ENCODE results near the gene CDC25B. TPM values are rescaled to one million over a fixed set of nuclear protein-coding genes. Genes with fewer than 3 reads are reported as not detected.
A peak's percentile ranks its signal among the peaks of the same experiment; 100 is the strongest.
"Not testable (repeated sequence)": the region's sequence is repeated elsewhere in the genome, so short reads cannot be mapped to it uniquely, and the experiment has no call there.

The CDC25B gene
- polyA plus RNA-seq, 12 donors = 46.2 to 105 (median 85.4) TPM; not detected in 1

GRCh38 chr20:3783511-3784195 is 12.5 kb upstream of the CDC25B start:
- no peak for DNase-seq

DNA sequence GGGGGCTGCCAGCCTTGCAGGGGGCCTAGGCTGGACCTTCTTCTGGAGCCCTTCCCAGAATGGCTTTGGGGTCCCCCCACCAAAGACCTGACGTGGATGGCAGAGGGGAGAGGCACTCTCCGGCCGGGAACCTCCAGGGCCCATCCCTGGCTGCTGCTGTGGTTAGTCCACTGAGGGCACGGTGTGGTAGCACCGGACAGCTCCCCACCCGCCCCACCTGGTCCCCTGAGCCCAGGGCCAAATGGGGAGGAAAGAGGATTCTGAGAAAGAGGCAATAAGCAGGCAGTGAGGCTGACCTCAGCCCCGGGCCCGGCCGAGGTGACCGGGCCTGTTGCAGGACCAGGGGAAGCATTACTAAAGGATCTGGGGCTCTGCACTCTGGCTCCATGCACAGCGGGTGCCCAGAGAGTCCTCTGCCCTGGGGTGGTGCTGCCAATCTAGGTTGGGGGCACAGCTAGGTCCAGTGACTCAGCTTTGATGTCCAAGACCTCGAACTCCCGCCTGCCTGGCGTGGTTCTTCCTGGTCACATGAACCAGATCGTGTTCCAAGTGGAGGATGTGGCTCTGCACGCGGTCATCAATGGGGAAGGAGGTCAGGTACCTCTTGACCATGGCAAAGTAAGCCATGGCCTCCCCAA is 11.8 kb upstream of the CDC25B start:
- DNase-seq = no peak

- DNase-seq = no peak
Measured at GRCh38 chr20:3784863-3785239, 11.3 kb upstream of the CDC25B start.

DNA sequence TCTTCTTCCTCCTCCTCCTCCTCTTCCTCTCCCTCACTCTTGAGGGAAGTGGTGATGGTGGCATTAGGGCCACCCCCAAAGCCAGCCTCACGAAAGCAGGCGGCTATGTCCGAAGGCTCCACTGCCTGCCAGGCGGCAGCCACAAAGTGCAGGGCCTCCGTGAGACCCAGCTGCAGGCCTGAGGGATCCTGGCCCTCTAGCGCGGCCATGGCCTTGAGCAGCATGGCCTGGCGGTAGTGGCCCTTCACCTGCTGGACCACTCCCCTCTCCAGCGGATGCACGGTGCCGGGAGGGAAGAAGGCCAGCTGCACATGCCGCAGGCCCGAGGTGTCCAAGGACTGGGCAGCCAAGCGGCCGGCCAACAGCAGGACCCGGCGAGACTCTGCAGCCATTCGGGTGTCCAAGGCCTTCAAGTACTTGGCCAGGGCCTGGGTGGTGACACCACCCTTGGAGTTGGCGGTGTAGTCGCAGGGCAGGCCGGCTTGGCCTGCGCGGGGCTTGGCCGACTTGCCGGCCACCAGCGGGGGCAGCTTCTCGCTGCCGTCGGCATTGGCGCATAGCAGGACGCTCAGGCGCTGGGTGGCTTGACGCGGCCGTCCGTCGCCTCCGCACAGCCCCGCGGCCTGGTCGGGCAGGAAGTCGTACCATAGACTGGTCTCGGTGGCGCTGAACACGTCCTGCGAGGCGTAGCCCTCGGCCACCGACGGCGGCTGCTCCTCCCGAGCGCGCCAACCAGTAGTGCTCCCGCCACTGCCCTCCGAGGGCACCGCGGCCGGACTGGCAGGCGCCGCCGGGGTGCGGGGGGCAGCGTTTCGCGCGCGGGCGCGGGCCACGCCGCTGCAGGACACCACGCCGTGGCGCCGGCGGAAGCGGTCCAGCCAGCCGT is 10.6 kb upstream of the CDC25B start:
- no peak for DNase-seq

GRCh38 chr20:3786126-3786484 is 10.0 kb upstream of the CDC25B start:
- DNase-seq = no peak

DNA sequence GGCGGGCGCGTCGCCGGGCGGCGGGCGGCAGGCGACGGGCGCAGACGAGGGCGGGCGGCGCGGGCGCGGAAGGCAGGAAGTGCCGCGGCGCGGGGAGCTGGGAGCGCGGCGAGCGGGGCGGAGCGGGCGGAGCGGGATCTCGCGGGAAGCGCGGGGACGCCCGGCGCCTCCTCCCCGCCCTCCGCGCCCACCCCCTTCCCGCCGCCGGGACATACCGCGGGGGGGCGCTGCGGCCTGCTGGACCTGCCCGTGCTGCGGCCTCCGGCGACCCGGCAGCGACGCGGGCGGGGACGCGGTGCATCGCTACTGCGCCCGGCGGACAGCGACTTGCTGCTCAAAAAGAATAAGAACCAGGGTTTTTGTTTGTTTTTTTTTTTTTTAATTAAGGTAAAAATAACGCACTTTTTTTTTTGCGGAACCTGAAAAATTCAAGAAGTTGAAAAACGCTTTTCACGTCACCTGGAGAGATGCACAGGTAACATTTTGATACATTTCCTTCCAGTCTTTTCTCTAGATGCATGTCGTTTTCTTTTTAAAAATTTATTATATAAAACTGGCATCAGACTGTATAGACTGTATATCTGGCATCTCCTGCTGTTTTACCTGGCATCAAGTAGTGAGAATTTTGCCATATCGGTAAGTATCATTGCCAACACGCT is 9.3 kb upstream of the CDC25B start, which contains the start of gene CENPB:
CENPB (minus strand) TSS at position 76 of the 659 bp plus-strand sequence. CDS start 257 bp downstream, outside the sequence.
- DNase-seq = peak; percentile 88

DNA sequence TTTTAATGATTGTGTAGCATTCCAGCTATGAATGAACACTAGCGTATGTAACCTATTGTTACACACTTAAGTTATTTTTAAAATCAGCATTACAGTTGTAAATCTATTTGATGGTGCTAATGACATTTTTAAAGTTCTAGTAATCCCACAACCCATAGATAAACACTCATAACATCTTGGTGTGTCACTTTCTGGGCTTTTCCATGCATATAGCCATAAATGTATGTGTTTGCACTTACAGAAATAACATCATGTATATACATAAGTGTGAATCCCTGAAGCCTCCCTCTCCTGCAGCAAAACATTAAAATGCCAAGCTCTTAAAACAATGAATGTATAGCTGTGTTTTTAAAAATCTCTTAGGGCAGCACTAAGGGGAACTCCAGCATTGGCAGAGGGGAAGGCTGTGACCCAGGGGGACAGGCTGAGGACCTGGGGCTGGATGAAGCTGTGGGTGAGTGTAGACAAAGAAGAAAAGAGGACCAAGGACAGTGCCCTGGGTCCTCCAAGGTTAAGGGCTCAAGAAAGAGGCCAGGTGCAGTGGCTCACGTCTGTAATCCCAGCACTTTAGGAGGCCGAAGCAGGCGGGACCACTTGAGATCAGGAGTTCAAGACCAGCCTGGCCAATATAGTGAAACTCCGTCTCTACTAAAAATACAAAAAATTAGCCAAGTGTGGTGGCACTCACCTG is 8.6 kb upstream of the CDC25B start:
- no peak for DNase-seq

- no peak for DNase-seq
Measured at GRCh38 chr20:3788685-3789155, 7.4 kb upstream of the CDC25B start.

- not testable (repeated sequence) for DNase-seq
Measured at GRCh38 chr20:3789201-3789600, 6.9 kb upstream of the CDC25B start.

DNA sequence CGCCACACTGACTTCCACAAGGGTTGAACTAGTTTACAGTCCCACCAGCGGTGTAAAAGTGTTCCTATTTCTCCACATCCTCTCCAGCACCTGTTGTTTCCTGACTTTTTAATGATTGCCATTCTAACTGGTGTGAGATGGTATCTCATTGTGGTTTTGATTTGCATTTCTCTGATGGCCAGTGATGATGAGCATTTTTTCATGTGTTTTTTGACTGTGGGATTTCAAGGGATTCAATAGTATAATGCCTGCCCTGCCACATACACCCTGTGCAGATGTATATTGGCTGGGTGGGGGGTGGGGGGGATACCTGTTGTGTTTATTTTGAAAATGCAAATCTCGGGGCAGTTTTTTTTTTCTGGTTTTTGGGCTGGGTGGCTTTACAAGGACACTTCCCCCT is 1.9 kb upstream of the CDC25B start:
- DNase-seq = not testable (repeated sequence)

DNA sequence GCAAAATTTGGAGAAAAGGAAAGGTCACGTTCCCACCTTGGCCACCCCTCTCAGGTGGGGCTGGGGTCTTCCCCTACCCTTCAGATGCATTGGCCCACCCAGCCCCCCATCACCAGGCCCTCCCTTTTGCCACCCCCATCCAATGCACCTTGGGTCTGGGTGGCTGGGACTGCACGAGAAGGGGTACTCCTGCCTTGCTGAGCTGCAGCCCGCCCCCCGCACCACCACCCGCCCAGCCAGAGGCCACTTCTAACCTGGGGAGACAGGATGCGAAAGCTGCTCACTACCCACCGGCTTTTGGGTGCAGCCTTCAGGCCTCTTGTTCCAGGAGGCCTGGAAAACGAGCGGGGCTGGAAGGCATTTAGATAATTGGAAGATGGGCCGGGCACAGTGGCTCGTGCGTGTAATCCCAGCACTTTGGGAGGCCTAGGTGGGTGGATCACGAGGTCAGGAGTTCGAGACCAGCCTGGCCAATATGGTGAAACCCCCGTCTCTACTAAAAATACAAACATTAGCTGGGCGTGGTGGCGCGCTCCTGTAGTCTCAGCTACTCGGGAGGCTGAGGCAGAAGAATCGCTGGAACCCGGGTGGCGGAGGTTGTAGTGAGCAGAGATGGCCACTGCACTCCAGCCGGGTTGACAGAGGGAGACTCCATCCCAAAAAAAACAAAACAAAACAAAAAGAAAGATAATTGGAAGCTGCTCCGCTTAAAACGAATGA is 1.2 kb upstream of the CDC25B start:
- DNase-seq = no peak

DNA sequence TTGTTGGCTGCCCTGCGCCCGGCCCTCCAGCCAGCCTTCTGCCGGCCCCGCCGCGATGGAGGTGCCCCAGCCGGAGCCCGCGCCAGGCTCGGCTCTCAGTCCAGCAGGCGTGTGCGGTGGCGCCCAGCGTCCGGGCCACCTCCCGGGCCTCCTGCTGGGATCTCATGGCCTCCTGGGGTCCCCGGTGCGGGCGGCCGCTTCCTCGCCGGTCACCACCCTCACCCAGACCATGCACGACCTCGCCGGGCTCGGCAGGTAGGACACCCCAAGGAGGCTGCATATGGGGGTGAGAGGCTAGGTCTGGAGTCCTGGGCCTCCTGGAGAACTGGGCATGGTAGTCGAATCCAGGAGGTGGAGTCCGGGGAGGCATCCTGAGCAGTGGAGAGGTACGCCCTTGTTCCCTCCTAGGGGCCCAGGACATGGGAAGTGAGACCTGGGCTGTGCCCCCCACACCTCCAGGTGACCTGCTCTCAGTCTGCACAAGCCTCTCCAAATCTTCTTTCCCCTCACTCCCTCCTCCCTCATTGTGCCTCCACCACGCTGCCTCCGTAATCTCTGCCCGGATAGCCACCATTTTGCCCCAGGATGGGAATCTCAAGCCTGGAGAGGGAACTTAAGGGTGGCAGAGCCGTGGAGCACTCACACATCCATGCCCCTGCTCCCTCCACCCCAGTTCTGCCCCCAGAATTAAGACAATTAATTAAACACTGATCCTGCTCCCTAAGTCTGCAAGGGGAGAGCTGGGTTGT is 541 bp downstream of the CDC25B start:
- DNase-seq = no peak

DNA sequence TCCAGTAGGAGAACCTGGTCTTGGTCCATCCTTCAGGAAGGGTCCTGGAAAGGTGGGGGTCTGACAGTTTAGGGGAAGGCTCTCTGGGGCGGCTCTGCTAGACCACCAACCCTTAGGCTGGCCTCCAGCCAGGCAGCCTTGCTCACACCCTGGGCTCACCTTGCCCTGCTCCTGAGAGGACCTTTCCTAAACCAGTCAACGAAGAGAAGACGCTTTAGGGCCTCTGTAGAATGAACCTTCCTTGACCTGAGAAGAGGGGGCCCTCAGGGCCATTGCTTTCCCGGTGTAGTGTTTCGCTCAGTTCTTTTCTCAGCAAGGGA is 1.1 kb downstream of the CDC25B start:
- no peak for DNase-seq

- DNase-seq = no peak
Measured at GRCh38 chr20:3797592-3798372, 1.7 kb downstream of the CDC25B start.

GRCh38 chr20:3798373-3798768 is 2.3 kb downstream of the CDC25B start:
- DNase-seq = no peak

DNA sequence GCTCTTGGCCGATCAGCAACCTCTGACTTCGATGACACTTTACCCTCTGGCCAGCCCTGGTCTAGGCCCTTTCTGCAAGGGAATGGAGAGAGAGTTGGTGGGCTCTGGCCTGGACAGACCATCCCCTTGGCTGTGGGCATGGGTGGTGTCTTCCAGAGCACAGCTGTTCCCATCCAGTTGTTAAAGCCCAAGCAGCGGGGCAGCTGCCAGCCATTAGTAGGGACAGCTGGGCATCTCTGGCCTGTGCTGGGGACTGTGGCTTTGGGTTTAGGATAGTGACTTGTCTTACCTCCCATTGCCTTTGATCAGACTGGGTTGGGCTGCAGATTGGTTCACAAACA is 2.8 kb downstream of the CDC25B start:
- no peak for DNase-seq

DNA sequence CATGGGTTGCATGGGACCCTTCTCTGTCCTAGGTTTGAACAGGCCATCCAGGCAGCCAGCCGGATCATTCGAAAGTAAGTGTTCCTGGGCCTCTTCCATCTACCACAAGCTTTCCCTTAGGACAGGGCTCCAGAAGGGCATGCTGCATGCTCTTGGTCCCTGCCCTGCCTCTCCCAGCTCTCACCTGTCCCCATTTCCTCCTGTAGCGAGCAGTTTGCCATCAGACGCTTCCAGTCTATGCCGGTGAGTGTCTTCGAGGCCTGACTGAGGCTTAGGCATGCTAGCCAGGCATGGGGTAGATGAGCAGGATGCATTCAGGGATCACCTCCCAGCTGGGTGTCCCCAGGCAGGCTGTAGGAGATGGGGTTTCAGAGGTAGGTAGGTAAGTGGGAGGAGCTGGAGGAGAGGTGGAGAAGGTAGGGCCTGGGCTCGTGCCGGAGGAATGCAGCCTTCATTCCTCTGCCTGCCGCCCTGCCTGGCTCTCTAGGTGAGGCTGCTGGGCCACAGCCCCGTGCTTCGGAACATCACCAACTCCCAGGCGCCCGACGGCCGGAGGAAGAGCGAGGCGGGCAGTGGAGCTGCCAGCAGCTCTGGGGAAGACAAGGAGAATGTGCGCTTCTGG is 4.3 kb downstream of the CDC25B start:
- DNase-seq = no peak

- DNase-seq = no peak
Measured at GRCh38 chr20:3800878-3801260, 4.8 kb downstream of the CDC25B start.

DNA sequence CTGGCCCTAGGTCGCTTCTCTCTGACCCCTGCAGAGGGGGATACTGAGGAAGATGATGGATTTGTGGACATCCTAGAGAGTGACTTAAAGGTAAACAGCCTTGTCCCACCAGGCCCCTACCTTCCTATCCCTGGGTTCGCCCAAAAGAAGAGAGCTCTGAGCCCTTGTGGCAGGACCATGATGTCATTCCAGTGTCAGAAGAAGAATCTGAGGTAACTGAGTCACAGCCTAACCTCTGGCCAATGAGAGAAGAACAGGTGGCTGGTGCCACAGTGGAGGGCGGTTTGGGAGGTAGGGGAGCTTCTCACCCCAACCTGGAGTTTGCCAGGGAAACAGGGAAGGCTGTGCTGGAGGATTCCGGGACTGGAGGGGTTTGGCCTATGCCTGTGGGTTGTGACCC is 5.2 kb downstream of the CDC25B start:
- DNase-seq = no peak
